OCI-LY7 (cell line): Measurements from ENCODE around the gene FGGY. TPM values are rescaled to one million over a fixed set of nuclear protein-coding genes. Genes with fewer than 3 reads are reported as not detected.
"Not testable (repeated sequence)": the region's sequence is repeated elsewhere in the genome, so short reads cannot be mapped to it uniquely, and the experiment has no call there.

Experiments
- BruUV-seq: library from RNA; stranded (reverse); fragments of 400-500 nt; replicated peaks from 2 replicates; lab custom pipeline; 2021; lab: Mats Ljungman, UMichigan
- CTCF ChIA-PET: fragments of 300-600 bp; sonication (Branson Sonifier 250); formaldehyde crosslinking; loops from one replicate; lab custom pipeline; 2022; ENCODE audit warnings: antibody characterized with exemption; ENCODE audit not compliant: unreplicated experiment; lab: Charles Lee
- POLR2A ChIA-PET: fragments of 300-600 bp; sonication (Branson Sonifier 250); formaldehyde crosslinking; loops from one replicate; lab custom pipeline; 2022; ENCODE audit warnings: antibody characterized with exemption; lab: Charles Lee
- DNase-seq: peaks from one replicate; pipeline ENCODE4 v3.0.0-alpha.2; 2015; ENCODE audit warnings: low spot score
- H2AFZ ChIP-seq: fragments of 200-600 bp; sonication (generic), shearing (Covaris generic); 2 replicates; pipeline ENCODE4 v1.6.1; 2014; ENCODE audit warnings: mild to moderate bottlenecking, antibody characterized with exemption, low read length, moderate library complexity
- H3K27ac ChIP-seq: fragments of 200-600 bp; sonication (generic); 2 replicates; pipeline ENCODE4 v1.5.1; 2014; ENCODE audit warnings: mixed run types, low read depth, mild to moderate bottlenecking, moderate library complexity, low read length, inconsistent platforms; ENCODE audit not compliant: poor library complexity, severe bottlenecking
- H3K36me3 ChIP-seq: fragments of 200-600 bp; sonication (generic); 2 replicates; pipeline ENCODE4 v1.6.1; 2014; ENCODE audit warnings: mild to moderate bottlenecking, antibody characterized with exemption, low read length, moderate library complexity, mixed read lengths; ENCODE audit not compliant: insufficient read depth
- H3K4me1 ChIP-seq: fragments of 200-600 bp; sonication (generic); 2 replicates; pipeline ENCODE4 v1.5.1; 2014; ENCODE audit warnings: mild to moderate bottlenecking, low read length; ENCODE audit not compliant: insufficient read depth, poor library complexity, severe bottlenecking
- H3K4me2 ChIP-seq: fragments of 200-600 bp; sonication (generic); 2 replicates; pipeline ENCODE4 v1.6.1; 2014; ENCODE audit warnings: mild to moderate bottlenecking, low read length
- H3K4me3 ChIP-seq: fragments of 200-600 bp; sonication (generic); 2 replicates; pipeline ENCODE4 v1.5.1; 2014; ENCODE audit warnings: mild to moderate bottlenecking, low read depth, low read length; ENCODE audit not compliant: poor library complexity, severe bottlenecking
- H3K79me2 ChIP-seq: fragments of 200-600 bp; sonication (generic); 2 replicates; pipeline ENCODE4 v1.6.1; 2016; ENCODE audit warnings: low read depth, mild to moderate bottlenecking, low read length, moderate library complexity, mixed read lengths; ENCODE audit not compliant: insufficient read depth
- H3K9me2 ChIP-seq: fragments of 200-600 bp; sonication (generic); 2 replicates; pipeline ENCODE4 v1.6.1; 2016; ENCODE audit warnings: mild to moderate bottlenecking, low read length, mixed read lengths; ENCODE audit not compliant: insufficient read depth
- H3K9me3 ChIP-seq: fragments of 200-600 bp; sonication (generic); 2 replicates; pipeline ENCODE4 v1.6.1; 2014; ENCODE audit warnings: mild to moderate bottlenecking, mixed run types, low read length, mixed read lengths
- H4K20me1 ChIP-seq: fragments of 200-600 bp; sonication (generic); 2 replicates; pipeline ENCODE4 v1.6.1; 2014; ENCODE audit warnings: mild to moderate bottlenecking, antibody characterized with exemption, low read length, moderate library complexity, mixed read lengths; ENCODE audit not compliant: insufficient read depth
- EZH2phosphoT487 ChIP-seq: fragments of 200-600 bp; sonication (generic); IDR thresholded peaks from 2 replicates; pipeline ENCODE4 v1.6.1; 2018; ENCODE audit warnings: low read depth, borderline replicate concordance, mild to moderate bottlenecking, mixed run types, antibody characterized with exemption, low read length, moderate library complexity, mixed read lengths
- intact Hi-C: fragments of 100-400 bp; cut with micrococcal nuclease; formaldehyde crosslinking; loops from one replicate; pipeline ENCODE4 v1.10.0; 2022; ENCODE audit not compliant: unreplicated experiment
- total RNA-seq, 2 experiments: library from RNA; depleted of rRNA in 1 of 2; stranded (reverse); fragments of >200 nt in 1 of 2; shearing (Covaris generic) in 1 of 2; gene quantifications; 2 replicates each; pipeline ENCODE4 v1.2.3, GENCODE V29; 2014 to 2022
- TF ChIP-seq, protein P1 (sequence below): fragments of 200-600 bp; sonication (generic); conservative IDR thresholded peaks from 2 replicates; pipeline ENCODE4 v1.5.1; 2014; ENCODE audit warnings: mild to moderate bottlenecking, antibody characterized with exemption, low read length, moderate library complexity, mixed read lengths

Gene FGGY
- total RNA-seq, 2 experiments from 2014 or later: 0.63 to 4.5 TPM

DNA sequence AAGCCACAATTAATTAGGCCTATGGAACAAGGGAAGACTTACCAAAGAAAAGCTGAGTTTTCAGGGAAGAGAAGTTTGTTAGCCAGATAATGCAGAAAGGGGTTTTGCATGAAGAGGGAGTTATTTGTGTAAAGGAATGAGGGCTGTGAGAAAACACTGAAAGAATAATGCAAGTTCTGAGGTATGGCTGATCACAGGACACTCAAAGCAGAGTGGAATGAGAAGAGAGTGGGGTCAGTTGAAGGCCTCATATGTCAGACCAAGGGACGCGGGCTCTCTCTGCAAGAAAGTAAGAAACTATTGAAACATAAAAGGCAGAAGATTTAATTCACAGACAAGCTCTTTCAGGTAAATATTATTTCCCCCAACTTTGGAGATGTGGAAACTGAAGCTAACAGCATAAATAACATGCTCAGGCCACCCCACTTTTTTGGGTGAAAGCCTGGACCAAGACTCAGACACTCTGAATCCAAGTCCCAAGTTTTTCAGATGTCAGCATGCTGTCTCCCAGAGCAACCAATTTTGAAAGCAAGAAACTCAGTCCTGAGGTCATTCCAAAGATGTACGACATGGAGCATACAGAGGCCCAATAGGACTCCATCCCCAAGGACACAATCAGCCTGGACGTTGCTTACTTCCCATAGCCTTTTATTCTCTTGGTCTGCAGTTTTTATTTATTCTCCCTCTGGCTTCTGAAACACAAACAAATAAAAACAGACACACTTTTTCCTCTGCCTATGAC, 47.3 kb upstream of the FGGY start:
- H3K4me3 ChIP-seq: no peak overlapping the region
- BruUV-seq: no TSS peak
- H3K79me2 ChIP-seq: no peaks in the 10 kb centered on the region
- H3K36me3 ChIP-seq: no peaks in the 10 kb centered on the region
- DNase-seq: no peak
- H2AFZ ChIP-seq: no peak overlapping the region
- no peak overlapping the region for H3K4me2 ChIP-seq
- H3K9me2 ChIP-seq: no peaks in the 10 kb centered on the region
- no peaks in the 10 kb centered on the region for H4K20me1 ChIP-seq
- H3K9me3 ChIP-seq: no peaks in the 10 kb centered on the region
- ChIA-PET CTCF (no interaction called here), POLR2A (interaction anchor here (0.7 kb wide), 2 partner anchors 53 to 426 kb away, joined by 3 to 5 read pairs; no protein-coding TSS in a partner anchor)
- TF ChIP-seq EZH2phosphoT487: no peak
- TF ChIP-seq, protein P1, sequence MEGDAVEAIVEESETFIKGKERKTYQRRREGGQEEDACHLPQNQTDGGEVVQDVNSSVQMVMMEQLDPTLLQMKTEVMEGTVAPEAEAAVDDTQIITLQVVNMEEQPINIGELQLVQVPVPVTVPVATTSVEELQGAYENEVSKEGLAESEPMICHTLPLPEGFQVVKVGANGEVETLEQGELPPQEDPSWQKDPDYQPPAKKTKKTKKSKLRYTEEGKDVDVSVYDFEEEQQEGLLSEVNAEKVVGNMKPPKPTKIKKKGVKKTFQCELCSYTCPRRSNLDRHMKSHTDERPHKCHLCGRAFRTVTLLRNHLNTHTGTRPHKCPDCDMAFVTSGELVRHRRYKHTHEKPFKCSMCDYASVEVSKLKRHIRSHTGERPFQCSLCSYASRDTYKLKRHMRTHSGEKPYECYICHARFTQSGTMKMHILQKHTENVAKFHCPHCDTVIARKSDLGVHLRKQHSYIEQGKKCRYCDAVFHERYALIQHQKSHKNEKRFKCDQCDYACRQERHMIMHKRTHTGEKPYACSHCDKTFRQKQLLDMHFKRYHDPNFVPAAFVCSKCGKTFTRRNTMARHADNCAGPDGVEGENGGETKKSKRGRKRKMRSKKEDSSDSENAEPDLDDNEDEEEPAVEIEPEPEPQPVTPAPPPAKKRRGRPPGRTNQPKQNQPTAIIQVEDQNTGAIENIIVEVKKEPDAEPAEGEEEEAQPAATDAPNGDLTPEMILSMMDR: no peak
- intact Hi-C loops: no loop called here
- H3K4me1 ChIP-seq: no peaks in the 10 kb centered on the region
- H3K27ac ChIP-seq: no peak overlapping the region

DNA sequence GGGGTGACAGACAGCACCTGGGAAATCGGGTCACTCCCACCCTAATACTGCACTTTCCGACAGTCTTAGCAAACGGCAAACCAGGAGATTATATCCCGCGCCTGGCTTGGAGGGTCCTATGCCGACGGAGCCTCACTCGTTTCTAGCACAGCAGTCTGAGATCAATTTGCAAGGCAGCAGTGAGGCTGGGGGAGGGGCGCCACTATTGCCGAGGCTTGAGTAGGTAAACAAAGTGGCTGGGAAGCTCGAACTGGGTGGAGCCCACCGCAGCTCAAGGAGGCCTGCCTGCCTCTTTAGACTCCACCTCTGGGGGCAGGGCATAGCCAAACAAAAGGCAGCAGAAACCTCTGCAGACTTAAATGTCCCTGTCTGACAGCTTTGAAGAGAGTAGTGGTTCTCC, 45.8 kb upstream of the FGGY start:
- H3K9me3 ChIP-seq, CTCF ChIA-PET, intact Hi-C loops, H2AFZ ChIP-seq, H3K27ac ChIP-seq, POLR2A ChIA-PET, H3K36me3 ChIP-seq, H4K20me1 ChIP-seq, H3K9me2 ChIP-seq, DNase-seq, BruUV-seq, H3K4me3 ChIP-seq, H3K4me1 ChIP-seq, H3K79me2 ChIP-seq, H3K4me2 ChIP-seq: not testable (repeated sequence)

DNA sequence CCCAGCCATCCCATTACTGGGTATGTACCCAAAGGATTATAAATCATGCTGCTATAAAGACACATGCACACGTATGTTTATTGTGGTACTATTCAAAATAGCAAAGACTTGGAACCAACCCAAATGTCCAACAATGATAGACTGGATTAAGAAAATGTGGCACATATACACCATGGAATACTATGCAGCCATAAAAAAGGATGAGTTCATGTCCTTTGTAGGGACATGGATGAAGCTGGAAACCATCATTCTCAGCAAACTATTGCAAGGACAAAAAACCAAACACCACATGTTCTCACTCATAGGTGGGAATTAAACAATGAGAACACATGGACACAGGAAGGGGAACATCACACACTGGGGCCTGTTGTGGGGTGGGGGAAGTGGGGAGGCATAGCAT, 40.5 kb upstream of the FGGY start:
- H3K4me2 ChIP-seq, H3K4me1 ChIP-seq, H4K20me1 ChIP-seq, H3K79me2 ChIP-seq, POLR2A ChIA-PET, BruUV-seq, DNase-seq, H3K36me3 ChIP-seq, H3K9me2 ChIP-seq, intact Hi-C loops, H3K4me3 ChIP-seq, CTCF ChIA-PET, H3K27ac ChIP-seq, H3K9me3 ChIP-seq, H2AFZ ChIP-seq: not testable (repeated sequence)
